ENCODE data around the gene MAN1B1.

DNA sequence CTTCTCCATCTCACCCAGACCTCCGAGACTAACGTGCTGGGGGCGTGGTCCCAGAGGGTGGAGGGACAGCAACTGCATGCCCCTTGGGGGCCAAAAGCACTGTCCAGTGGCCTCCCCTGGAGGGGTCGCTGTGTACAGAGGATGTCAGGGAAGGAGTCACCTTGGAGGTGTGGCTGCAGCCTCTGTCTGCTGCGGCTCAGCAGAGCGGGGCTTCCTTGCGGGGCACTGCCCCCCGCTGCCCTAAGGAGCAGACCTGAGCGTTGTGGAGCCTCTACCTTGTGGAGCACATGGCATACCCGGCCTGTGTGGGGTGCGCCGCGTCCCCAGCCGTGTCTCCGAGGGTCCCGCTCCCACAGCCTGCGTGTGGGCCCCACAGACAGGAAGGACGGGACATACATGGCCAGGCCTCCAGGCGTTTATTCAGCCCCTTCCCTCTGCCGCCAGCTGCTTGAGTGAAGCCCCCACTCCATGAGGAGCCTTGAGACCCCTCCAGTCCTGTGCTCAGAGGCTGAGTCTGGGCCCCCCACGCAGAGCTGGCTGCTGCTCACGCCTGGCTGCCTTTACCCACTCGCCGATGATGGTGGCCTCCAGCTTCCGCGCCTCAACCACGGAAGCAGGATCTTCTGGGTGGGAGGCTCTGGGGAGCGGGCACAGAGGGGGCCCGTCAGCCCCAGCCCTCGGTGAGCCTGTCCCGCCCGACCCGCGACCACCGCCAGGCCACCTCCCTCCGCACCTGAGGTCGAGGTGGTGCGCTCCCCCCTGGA lies 23.5 kb downstream of the MAN1B1 start:
- TF ChIP-seq, protein P1, sequence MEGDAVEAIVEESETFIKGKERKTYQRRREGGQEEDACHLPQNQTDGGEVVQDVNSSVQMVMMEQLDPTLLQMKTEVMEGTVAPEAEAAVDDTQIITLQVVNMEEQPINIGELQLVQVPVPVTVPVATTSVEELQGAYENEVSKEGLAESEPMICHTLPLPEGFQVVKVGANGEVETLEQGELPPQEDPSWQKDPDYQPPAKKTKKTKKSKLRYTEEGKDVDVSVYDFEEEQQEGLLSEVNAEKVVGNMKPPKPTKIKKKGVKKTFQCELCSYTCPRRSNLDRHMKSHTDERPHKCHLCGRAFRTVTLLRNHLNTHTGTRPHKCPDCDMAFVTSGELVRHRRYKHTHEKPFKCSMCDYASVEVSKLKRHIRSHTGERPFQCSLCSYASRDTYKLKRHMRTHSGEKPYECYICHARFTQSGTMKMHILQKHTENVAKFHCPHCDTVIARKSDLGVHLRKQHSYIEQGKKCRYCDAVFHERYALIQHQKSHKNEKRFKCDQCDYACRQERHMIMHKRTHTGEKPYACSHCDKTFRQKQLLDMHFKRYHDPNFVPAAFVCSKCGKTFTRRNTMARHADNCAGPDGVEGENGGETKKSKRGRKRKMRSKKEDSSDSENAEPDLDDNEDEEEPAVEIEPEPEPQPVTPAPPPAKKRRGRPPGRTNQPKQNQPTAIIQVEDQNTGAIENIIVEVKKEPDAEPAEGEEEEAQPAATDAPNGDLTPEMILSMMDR (IDR thresholded peaks at IDR 0.05; ENCODE audit: low read length) = no peak
- TF ChIP-seq EZH2 (optimal IDR thresholded peaks at IDR 0.05; ENCODE audit: low read depth, low read length) (no peak), EZH2phosphoT487 (IDR thresholded peaks at IDR 0.05; ENCODE audit: low read length) (no peak)

Data from MM.1S (cell line).